ENCODE data around the gene PDE3A. TPM values are rescaled to one million over a fixed set of nuclear protein-coding genes. Genes with fewer than 3 reads are reported as not detected.

PDE3A gene
- total RNA-seq, 1 donor from 2014 or later: 171 TPM

GRCh38 chr12:20446836-20447235 is 78.5 kb downstream of the PDE3A start:
- DNase-seq (no peak), ATAC-seq (no peak)
- intact Hi-C loops (cut with micrococcal nuclease): no loop called here

GRCh38 chr12:20448781-20449180 is 80.4 kb downstream of the PDE3A start:
- DNase-seq (no peak), ATAC-seq (no peak)
- intact Hi-C loops (cut with micrococcal nuclease): no loop called here

GRCh38 chr12:20450591-20451180 is 82.3 kb downstream of the PDE3A start:
- DNase-seq (no peak), ATAC-seq (no peak)
- intact Hi-C loops (cut with micrococcal nuclease): no loop called here

- intact Hi-C loops (cut with micrococcal nuclease): no loop called here
- no peak for DNase-seq
- no peak for ATAC-seq
Observed at GRCh38 chr12:20451761-20452160, 83.4 kb downstream of the PDE3A start.

GRCh38 chr12:20452496-20453010 is 84.2 kb downstream of the PDE3A start:
- ATAC-seq (no peak), DNase-seq (no peak)
- intact Hi-C loops (cut with micrococcal nuclease): no loop called here

- intact Hi-C loops (cut with micrococcal nuclease): no loop called here
- ATAC-seq: peak; percentile 44
- DNase-seq: no peak
Observed at GRCh38 chr12:20453756-20454310, 85.5 kb downstream of the PDE3A start.

GRCh38 chr12:20455001-20455706 is 86.8 kb downstream of the PDE3A start:
- ATAC-seq: peak; percentile 26
- no peak for DNase-seq
- intact Hi-C loops (cut with micrococcal nuclease): no loop called here

GRCh38 chr12:20457582-20457981 is 89.2 kb downstream of the PDE3A start:
- no peak for DNase-seq
- intact Hi-C loops (cut with micrococcal nuclease): no loop called here
- ATAC-seq: no peak

GRCh38 chr12:20458011-20458410 is 89.7 kb downstream of the PDE3A start:
- ATAC-seq (no peak), DNase-seq (no peak)
- intact Hi-C loops (cut with micrococcal nuclease): no loop called here

- DNase-seq: no peak
- intact Hi-C loops (cut with micrococcal nuclease): no loop called here
- peak; percentile 10 for ATAC-seq
Observed at GRCh38 chr12:20459920-20460319, 91.6 kb downstream of the PDE3A start.

- DNase-seq: no peak
- no peak for ATAC-seq
- intact Hi-C loops (cut with micrococcal nuclease): no loop called here
Observed at GRCh38 chr12:20460956-20461355, 92.6 kb downstream of the PDE3A start.

- no peak for ATAC-seq
- intact Hi-C loops (cut with micrococcal nuclease): no loop called here
- no peak for DNase-seq
Observed at GRCh38 chr12:20463913-20464524, 95.7 kb downstream of the PDE3A start.

- intact Hi-C loops (cut with micrococcal nuclease): no loop called here
- no peak for DNase-seq
- ATAC-seq: no peak
Observed at GRCh38 chr12:20469300-20469699, 101.0 kb downstream of the PDE3A start.

GRCh38 chr12:20469756-20470155 is 101.4 kb downstream of the PDE3A start:
- ATAC-seq: no peak
- DNase-seq: no peak
- intact Hi-C loops (cut with micrococcal nuclease): no loop called here

- intact Hi-C loops (cut with micrococcal nuclease): no loop called here
- peak; percentile 10 for ATAC-seq
- DNase-seq: no peak
Observed at GRCh38 chr12:20472102-20472782, 103.9 kb downstream of the PDE3A start.

GRCh38 chr12:20473133-20473532 is 104.8 kb downstream of the PDE3A start:
- intact Hi-C loops (cut with micrococcal nuclease): no loop called here

GRCh38 chr12:20474016-20474415 is 105.7 kb downstream of the PDE3A start:
- intact Hi-C loops (cut with micrococcal nuclease): no loop called here
- DNase-seq (no peak), ATAC-seq (no peak)

More at GRCh38 chr12:20473133-20473532, 104.8 kb downstream of the PDE3A start:
- ATAC-seq: no peak
- no peak for DNase-seq

GRCh38 chr12:20474443-20474842 is 106.1 kb downstream of the PDE3A start:
- ATAC-seq (no peak), DNase-seq (no peak)
- intact Hi-C loops (cut with micrococcal nuclease): no loop called here

- intact Hi-C loops (cut with micrococcal nuclease): no loop called here
- no peak for DNase-seq
- peak; percentile 22 for ATAC-seq
Observed at GRCh38 chr12:20475542-20475941, 107.2 kb downstream of the PDE3A start.

- ATAC-seq (no peak), DNase-seq (no peak)
- intact Hi-C loops (cut with micrococcal nuclease): no loop called here
Observed at GRCh38 chr12:20476551-20476950, 108.2 kb downstream of the PDE3A start.

Measured in left ventricle myocardium superior (tissue), 1 donor.